GM19463 (cell line): ENCODE measurements around the gene SLC5A12.

Source experiments
- ATAC-seq: cut with Tn5 transposase; IDR thresholded peaks from one replicate; pipeline ENCODE4 v1.9.1; 2021; ENCODE audit warnings: mild to moderate bottlenecking, moderate library complexity; ENCODE audit not compliant: unreplicated experiment

Gene SLC5A12

DNA sequence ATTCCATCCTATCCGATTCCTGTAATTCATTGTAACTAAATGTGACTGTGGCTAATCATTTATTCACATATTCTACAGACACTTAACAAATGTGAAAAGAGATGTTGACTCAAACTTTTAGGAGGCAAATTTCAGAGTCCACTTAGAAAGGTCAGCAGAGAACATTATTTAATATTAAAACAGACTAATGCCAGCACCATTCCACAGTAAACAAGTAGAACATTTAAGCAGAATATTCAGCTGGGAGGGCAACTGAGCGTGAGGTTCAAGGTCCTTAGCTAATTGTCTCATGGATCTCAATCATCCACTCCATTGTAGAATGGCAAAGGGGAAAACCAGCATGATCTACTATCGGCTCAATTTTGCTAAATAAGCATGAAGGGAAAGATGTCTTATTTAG, 5.1 kb upstream of the SLC5A12 start:
- ATAC-seq: no peak

DNA sequence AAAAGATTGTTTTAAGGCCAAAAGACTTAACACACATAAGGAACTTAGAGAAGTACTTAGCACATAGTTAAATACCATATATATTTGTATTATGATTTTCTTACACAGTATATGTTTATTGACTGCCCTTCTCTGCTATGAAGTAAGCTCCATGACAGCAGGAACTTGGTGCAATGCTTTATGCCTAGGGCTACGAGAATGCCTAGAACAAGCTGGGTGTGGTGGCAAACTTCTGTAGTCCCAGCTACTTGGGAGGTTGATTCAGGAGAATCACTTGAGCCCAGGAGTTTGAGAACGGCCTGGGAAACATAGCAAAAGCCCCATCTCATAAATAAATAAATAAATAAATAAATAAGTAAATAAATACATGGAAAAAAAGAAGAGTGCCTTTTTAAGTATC, 1.9 kb downstream of the SLC5A12 start:
- ATAC-seq: no peak

DNA sequence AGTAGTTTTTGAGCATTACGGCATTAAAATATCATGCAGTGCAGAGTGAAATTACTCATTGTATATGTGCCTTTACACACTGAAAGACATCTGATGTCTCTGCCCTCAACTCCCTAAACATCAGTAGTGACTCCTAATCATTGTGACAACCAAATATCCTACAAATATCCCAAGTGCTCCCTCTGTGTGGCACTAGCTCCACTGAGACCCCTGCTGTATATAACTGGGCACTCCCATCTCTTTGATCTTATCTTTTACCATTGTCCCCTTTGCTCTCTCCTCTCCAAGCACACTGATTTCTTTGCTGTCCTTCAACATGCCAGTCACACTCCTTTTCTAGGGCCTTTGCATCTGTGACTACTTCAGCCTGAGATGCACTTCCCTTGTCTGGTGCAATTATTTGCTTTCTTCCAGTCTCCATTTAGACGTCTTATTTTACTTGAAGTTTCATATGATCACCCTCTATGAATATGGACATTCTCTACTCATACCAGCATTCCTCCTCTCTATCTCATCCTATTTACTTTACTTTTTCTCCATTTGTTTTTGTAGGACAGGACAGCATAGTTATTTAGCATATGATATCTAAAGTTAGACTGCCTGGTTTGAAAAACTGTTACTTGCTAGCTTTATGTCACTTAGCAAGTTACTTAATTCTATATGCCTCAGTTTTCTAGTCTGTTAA, 2.4 kb downstream of the SLC5A12 start:
- ATAC-seq: no peak

DNA sequence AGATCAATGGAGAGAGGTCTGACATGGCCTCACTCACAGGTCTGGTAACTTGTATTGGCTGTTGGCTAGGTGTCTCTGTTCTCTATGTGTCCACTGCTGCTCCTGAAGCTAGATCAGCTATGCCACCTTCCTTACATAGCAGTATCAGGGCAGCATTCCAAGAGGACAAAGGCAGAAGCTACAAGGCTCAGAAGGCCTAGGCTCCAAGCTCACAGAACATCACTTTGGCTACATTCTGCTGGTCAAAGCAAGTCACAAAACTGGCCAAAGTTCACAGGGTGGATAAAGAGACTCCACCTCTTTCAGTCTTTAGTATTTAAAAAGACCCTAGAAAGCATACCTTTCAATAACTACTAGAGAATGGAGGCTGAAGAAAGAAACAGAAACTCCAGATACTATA, 4.1 kb downstream of the SLC5A12 start:
- ATAC-seq: no peak

DNA sequence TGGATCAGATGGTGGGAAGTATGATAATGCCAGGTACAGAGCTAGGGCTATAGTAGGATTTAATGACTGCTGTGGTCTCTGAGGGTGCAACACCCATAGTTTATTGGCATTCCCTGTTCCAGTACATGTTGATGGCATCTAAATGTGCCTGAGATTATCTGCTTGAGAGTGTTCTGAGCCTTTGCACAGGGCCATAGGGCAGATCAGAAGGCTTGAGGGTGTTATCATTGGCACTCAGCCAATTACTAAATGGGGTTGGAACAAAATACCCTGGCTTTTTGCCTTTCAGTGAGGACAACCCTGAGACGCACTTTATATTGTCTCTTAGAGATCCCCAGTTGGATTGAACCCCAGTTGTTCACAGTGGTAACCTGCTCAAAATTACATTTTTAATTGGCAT, 6.7 kb downstream of the SLC5A12 start:
- no peak for ATAC-seq

DNA sequence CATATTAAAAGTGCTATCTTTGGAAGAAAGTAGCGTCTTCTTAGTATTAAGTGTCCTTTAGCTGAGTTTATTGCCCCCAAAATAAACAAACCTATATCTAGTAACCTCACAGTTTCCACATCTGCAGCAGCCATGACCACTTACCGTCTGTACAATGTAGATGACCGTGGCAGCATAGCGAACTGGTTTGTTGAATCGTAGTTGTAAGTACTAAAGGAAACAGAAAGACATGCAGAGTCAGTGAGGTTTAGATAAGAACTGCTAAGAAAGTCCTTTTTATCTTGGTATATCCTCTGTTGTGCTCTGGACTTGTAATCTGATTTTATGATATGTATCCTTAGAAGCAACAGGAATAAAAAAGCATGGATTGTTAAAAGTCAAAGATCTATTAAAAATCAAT, 9.4 kb downstream of the SLC5A12 start:
- no peak for ATAC-seq

DNA sequence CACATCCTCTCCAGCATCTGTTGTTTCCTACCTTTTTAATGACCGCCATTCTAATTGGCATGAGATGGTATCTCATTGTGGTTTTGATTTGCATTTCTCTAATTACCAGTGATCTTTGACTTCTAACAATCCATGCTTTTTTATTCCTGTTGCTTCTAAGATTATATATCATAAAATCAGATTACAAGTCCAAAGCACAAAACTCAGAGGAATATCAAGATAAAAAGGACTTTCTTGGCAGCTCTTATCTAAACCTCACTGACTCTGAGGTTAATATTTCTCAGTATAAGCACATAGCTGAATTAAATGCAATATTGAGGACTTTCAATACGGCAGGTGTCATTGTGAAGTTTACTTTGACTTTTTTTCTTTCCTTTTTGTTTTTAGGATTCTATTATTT, 11.4 kb downstream of the SLC5A12 start:
- ATAC-seq: no peak

DNA sequence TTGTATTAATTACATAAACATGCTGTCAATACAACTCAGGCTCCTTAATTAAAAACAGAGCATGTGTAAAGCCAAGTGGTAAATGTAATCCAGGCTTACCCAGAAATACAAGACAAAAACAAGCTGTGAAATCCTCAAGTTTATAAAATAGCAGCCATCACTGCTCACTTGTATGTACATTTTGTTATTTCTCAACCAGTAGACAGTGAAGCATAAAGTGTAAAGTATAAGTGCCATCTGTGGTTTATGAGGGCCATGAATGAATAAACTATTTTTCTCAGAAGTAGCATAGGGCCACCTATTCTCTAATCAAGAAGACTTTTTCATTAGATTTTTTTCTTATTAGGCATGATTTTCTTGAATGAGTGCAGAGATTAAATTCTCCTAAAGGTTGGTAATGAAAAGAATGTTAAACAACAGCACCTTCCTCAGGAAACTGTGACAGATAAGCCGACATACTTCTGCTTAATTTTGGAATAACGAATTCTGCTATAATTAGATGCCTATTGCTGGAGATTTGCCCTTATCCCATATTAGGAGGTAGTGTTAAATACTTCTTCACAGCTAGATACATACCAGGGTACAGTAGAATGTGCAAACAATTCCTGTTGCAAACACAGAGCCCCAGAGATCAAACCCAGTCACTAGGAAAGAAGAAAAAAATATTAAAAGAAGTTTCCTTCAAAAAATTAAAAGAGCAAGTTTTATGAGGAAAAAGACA, 13.0 kb downstream of the SLC5A12 start:
- ATAC-seq: no peak

DNA sequence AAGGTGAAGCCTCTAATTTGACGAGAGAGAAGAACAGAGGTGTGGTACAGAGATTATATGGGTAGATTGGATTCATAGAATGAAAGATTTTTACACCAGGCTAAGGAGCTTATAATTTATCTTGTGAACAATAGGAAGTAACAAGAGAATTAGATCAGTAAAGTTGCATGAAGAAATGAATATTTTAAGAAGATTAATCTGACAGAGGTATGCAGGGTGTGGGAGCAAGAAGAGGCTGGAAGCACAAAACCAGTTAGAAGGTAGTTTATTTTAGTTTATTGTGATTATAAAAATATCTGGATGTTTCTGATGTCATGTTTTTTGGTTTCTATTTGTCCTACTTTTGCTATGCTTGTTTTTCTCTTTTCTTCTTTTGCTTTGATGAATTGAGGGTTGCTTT, 15.7 kb downstream of the SLC5A12 start:
- no peak for ATAC-seq

DNA sequence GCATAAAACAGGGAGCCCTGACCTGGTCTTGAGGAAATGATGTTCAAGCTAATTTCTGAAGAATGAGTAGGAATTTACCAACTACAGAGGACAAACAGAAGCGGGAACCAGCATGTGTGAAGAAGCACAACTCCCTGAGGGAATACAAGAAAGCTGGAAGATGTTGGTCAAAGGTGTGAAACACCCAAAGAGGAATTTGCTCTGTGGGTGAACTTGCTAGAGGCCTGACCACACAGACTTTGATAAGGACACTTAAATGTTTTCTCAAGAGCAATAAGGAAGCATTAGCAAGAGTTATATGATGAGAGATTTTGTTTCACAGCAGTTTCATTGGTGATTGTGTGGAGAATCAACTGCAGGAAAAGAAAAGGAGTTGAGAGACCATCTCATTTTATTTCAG, 17.6 kb downstream of the SLC5A12 start:
- ATAC-seq: no peak

DNA sequence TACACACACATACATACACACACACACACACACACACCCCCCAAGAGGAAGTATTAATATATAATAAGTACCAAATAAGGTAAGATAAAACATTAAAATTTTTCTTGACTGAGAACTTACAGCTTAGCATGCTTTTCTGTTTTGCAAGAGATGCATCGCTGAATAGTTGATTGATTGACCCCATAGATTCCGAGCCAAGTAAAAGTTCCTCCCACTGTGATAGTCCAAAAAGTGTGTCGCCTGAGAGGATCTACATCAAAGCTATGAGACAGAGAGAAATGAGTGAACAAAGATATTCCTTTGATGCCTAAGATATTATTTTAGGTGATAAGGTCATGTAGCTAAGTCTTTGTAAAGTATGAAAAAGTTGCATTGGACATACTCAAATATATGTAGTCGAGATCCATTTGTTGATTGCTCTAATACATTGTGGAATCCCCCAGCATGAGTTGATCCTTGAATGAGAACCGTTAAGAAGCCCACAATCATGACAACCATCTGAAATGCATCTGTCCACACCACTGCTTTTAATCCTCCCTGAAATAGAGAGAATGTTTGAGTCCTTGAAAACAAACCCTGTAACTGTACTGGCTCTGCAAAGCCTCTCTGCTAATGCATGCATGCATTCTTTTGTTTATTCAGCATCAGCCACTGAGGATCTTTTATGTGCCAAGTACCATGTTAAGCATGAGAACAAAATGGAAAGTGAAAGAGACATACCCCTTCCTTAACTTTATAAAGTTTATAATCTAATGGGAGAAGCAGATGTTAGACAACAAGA, 18.3 kb downstream of the SLC5A12 start:
- ATAC-seq: no peak

DNA sequence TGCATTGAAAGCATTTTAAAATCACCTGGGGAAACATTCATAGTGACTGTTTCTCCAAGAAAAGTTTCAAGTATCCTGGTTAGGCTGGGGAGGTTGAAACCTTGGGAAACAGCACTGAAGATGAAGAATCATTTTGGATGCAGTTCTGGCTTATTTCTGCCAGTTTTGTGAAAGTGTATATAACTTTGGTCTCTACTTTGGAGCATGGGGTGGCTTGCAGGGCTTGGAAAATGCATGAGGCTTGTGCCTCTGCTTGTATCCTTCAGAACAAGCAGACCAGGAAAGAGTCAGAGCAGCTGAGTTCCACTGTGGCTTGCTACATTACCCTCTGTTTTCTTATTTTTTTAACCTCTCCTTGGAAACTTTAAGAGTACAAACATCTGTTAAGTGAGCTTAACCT, 19.5 kb downstream of the SLC5A12 start:
- ATAC-seq: no peak

DNA sequence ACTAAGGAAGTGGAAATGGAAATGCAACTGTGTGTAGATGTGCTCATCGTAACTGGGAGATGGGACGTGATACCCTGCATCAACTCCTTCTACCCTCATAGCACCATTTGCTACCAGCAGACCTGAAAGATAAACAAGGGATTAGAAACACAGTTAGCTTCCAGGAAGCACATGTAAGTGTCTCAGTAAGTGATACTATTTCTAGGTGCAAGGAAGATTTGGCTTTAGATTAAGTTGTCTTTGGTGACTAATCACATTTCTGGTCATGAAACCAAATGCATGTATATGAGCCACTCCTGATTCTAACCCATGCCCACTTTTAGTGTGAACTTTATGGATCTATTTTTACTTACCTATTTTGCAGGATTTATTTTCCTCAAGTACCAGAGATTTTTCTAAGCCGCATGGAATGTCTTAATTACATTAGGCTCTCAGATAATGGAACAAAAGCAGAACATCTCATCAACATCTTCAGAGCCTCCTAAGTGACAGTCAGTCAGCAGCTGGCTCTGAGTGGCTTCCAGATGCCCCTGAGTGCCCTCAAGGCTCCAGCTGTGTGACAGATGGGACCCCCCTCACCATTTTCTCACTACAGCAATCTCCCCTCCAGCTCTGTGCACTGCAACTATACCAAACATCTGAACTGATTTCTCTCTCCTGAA, 21.2 kb downstream of the SLC5A12 start:
- ATAC-seq: no peak

DNA sequence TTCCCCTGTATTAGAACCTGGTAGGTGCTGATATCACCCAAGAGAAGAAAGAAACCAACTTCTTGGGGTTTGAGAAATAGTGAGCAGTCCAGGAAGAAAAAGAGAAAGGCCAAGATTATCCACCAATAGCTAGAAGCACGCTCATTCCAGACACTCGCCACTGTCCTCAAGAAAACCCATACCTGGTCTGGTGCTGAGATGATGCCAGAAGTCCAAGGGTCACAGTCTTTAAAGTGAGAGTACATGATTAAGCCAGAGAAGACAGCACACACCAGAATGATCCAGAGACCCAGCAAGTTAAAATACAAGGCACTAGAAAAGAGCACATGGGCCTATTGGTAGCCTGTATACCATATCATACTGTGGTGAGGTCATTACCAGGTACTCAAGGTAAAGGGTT, 23.6 kb downstream of the SLC5A12 start:
- no peak for ATAC-seq

DNA sequence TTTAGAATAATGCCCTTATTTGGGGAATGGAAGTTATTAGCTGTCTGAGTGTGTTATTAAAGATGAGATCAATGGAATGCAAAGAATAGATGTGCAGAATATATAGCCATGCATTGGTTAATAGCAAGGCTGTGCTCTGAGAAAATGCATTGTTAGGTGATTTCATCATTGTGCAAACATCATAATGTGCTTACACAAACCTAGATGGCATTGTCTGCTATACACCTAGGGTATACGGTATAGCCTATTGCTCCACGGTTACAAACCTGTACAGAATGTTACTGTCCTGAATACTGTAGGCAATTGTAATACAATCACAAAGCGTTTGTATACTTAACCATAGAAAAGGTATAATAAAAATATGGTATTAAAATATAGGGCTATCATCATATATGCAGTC, 25.5 kb downstream of the SLC5A12 start:
- no peak for ATAC-seq

DNA sequence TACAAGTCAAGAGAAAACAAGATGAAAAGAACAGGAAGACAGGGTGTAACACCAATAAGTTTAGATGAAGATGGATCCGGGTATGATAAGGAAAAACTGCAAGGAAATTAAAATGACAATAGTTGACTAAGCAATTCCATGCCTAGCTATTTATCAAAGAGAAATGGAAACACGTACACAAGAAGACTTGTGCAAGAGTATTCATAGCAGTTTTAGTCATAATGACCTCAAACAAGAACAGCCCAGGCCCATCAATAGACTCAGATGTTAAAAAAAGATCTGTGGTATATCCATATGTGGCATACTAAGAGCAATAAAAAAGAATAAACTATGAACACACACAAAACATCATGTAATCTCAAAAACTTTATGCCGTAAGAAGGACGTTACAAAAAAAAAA, 33.2 kb downstream of the SLC5A12 start:
- ATAC-seq: no peak

DNA sequence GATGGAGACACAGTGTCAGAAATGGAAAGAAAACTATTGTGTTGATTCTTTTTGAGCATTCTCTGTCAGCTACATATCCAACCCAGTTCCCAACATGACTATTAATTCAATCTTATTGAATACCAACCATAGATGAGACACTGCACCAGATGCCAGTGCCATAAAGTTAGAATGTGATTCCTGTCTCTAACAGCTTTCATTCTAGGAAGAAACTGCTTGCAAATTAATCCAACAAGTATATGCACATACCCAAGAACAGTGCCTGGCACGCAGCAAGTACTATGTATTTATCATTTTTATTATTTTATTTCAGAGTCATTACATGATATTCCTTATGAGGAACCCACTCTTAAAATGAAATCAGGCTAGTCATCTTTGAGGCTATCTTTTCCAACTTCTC, 34.5 kb downstream of the SLC5A12 start:
- no peak for ATAC-seq

DNA sequence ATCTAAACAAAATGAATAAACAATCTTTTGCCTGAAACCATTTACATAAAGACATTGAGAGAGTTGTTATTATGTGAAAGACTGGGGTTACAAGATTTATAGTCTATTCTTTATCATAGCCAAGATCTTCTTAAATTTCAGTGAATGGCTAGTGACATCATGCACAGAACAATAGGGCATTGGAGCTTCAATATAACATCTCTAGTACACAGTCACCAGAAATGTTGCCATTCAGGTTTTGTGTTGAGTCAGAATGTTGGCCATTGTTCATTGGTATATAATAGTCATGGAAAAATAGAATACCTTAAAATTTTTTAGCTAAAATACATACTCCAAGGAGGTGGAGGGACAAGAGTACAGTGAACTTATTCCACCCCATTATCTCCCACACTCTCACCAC, 44.3 kb downstream of the SLC5A12 start:
- ATAC-seq: no peak

DNA sequence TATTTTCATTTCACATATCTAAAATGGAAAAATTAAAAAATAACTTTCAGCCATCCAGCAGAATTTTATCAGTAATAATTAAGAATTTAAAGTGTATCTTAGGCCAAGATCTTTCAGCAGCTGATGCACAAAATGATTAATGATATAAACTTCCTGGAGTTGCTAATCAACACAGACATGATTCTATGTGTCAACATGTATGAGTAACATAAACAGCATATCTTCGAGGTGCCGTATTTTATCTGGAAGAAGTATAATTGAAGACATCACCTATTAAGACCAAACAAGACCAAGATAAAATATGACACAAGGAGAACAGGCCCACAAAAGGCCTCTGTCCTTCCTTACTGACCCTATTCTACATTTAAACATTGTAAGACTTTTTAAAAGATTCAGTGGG, 45.2 kb downstream of the SLC5A12 start:
- no peak for ATAC-seq

DNA sequence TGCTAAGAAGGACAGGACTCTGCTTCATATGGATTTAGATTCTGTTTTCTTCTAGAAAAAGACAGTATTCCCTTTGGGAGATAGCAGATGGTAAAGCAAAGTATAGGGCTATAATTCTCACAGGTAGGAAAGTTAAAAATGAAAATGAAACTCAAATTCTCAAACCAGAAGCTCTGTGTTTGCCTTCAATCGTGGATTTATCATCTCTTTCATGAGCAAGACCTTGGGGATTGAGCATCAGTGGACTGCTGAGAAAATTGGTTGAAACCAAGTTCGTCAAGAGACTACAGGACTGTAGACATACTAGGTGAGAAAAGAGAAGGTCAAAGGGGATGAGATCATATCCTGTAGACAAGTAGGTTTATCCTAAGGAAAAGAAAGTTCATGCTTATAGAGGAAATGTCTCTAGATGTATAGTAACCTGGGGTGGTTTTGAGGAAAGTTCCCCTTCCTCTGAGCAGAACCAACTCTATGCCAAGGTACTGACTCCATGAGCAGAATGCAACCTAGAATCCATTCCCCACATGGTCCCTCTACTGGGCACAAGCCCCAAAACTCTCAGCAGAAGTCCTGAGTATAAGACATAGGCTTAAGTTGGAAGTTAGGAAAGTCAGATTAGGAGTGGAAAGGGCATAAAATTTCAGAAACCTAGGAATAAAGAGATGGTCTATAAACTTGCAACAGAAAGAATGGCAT, 46.5 kb downstream of the SLC5A12 start:
- no peak for ATAC-seq

DNA sequence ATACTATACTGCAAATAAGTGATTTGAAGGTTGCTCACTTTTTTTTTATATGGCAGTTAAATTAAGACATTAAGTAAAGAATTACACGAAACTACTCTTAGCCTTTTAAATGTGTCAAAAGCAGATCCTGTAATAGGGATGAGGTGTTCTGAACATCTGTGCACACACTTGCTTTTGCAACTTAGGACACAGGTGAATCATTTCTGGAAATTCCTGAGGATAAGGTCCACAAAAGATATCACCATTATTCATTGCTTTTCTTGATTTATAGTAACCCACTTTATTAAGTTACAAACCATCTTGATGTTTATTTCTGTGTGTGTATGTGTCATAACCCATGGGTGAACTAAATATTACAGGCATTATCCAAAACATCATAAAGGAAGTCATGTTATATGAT, 55.9 kb downstream of the SLC5A12 start:
- no peak for ATAC-seq
